Caki2 (cell line): ENCODE measurements around the gene AHSG. TPM values are rescaled to one million over a fixed set of nuclear protein-coding genes. Genes with fewer than 3 reads are reported as not detected.

ENCODE experiments used
- DNase-seq: peaks from one replicate; pipeline ENCODE4 v3.0.0-alpha.2; 2015; ENCODE audit warnings: low read depth
- in situ Hi-C: cut with HindIII; loops from 2 replicates; pipeline ENCODE4 v1.10.0; 2016; ENCODE audit warnings: low sequenced_read_pairs, low pct_unique_long_range_greater_than_20kb, mixed read lengths
- total RNA-seq: library from RNA; depleted of rRNA; stranded (reverse); fragments of >200 nt; shearing (Covaris generic); gene quantifications from 2 replicates; pipeline ENCODE4 v1.2.3, GENCODE V29; 2014; ENCODE audit warnings: low replicate concordance

The AHSG gene
- total RNA-seq, 1 experiment from 2014 or later = not detected

- in situ Hi-C loops = no loop called here
- DNase-seq = no peak
These were observed 891 bp downstream of the AHSG start for GRCh38 chr3:186613637-186614265.

DNA sequence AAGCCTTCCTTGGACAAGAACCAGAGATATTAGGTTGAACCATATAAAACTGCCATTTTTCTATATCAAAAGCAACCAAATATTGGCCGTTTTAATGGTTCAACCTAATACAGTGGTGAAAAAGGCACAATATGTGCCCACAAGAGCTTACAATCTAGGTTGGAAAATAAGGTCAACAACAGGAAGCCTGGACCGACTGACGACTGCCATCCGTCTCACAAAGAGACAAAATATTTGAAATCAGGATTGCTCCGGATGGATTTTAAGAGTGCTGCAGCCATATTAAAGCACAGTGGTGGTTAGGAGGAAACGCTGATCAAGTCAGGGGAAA, 1.4 kb downstream of the AHSG start:
- in situ Hi-C loops = no loop called here
- DNase-seq = no peak

DNA sequence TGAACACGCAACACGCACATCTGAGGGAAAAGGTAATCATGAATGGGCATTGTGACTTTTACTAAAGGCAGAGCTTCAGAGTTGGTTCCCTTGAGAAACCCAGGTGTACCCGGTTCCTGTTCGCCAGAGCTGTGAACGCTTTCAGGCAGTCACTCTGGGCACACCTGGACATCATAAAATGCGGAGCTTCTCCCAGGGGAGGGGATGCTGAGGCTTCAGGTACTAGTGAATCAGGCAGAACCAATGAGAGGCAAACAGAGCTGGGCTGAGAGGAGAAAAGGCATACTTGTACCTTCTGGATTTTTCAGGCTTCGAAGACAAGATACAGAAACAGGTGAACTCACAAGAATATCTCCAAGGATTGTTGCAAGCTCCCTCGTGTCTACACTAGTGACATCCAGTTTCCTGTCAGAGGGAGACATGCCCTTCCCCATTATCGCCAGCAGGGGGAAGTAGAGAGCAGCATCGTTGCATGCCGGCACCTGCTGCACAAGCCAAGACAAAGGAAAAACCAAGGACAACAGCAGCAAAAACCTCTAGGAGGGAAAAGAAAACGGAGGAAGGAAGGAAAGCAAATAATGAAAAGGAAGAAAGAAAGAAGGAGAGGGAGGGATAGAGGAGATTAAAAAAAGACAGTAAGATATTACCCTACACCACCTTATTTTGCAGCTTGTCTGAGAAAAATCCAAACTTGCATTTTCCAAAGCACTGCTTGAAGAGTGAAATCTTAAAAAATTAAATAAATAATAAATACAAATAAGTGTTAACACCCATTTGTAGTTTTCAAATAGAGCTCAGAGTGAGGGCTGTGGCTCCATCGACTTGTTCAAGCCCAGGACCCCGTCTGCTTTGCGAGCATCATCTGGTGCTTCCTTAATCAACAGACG, 2.0 kb downstream of the AHSG start:
- in situ Hi-C loops = no loop called here
- peak; percentile 69 for DNase-seq

- DNase-seq = no peak
These were observed 3.4 kb downstream of the AHSG start for GRCh38 chr3:186616299-186616617.

DNA sequence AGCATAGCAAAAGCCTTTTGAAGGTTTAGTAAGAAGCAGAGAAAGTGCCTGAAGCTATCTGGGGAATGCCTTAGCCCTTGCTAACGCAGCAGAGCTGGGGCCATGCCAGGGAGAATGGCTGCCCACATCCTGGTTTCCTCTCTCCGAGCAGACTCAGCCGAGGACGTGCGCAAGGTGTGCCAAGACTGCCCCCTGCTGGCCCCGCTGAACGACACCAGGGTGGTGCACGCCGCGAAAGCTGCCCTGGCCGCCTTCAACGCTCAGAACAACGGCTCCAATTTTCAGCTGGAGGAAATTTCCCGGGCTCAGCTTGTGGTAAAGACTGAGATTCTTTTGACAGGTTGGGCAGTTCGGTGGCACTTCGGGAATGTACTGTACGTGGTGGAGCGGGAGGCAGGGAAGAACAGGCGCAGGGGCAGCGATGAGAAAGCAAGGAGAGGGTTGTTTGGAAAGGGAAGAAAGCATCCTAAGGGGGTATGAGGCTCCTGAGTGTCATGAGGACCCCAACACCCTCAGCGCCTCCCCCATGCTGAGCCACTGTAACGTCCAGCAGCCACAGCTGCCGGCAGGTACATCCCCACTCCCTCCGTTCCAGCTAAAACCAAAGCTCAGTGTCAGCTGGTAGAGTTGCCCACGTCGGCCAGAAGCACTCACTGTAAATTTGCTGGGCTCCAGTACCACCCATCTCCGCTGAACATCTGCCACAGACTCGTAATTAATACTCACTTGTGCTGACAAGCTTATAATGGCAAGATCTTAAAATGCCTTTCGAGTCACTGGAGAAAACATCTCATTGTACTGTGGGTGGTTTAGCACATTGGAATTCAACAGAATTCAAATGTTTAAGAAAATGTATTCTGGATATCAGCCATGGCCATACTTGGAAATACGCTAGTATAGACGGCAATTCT, 4.4 kb downstream of the AHSG start:
- peak; percentile 94 for DNase-seq
- in situ Hi-C loops = no loop called here

More at GRCh38 chr3:186616299-186616617, 3.4 kb downstream of the AHSG start:
- in situ Hi-C loops = no loop called here

DNA sequence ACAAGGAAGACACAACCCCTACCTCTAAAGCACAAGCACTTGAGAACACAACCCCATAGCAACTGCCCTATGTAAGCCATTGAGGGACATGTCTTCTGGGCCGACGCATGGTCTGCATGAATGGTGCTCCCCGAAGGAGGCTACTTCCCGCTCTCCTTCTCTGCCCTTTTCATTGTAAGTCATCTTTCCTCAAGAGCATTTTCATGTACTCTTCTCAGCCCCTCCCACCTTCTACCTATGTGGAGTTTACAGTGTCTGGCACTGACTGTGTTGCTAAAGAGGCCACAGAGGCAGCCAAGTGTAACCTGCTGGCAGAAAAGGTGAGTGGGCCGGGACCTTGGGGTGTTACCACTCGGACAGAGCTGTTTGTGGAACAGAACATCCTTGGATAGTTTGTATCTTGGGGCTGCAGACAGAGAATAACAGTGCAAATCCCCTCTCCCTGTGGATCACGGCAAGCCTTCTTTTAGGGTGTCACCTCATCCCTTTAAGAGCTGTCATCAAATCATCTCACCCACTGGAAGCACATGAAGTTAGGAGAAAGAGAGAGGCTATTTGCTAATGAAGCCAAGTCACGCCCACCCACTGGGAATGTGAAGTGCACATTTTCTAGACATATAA, 5.6 kb downstream of the AHSG start:
- no peak for DNase-seq
- in situ Hi-C loops = no loop called here

DNA sequence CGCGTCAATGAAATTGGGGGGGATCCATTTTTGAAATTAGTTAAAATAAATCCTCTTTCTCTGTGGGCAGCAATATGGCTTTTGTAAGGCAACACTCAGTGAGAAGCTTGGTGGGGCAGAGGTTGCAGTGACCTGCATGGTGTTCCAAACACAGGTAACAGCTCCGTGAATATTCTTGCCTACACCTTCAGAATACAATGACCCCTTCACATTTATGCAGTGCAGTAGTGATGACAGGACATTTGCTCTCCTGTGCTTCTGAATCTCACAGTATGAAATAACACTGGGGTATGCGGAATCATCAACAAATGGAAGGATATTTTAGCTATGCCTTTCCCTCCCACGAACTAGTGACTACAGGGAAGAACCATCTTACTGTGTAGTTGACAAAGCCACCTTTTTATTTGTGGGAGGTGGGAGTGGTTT, 6.9 kb downstream of the AHSG start:
- in situ Hi-C loops = no loop called here
- DNase-seq = no peak

GRCh38 chr3:186620213-186621092, 7.6 kb downstream of the AHSG start:
- no peak for DNase-seq
- in situ Hi-C loops = no loop called here

- DNase-seq = no peak
- in situ Hi-C loops = no loop called here
These were observed 9.2 kb downstream of the AHSG start for GRCh38 chr3:186621894-186622650.

GRCh38 chr3:186622651-186623310, 9.9 kb downstream of the AHSG start:
- DNase-seq = no peak
- in situ Hi-C loops = no loop called here

DNA sequence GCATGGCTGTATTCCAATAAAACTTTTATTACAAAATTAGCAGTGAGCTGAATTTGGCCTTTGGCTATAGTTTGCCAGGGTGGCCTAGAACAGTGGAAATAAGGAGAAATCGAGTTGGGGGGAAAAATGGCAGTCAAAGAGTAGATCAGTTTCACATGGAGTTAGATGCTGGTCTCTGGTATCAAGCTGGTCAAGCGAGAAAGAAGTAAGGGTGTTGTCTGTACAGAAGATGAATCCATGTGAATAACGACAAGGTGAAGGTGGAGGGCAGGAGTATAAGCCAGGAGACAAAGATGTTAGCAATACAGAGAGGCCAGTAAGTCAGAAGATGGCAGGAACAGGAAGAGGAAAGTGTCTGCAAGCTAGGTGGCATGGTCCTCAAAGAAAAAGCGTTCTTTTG, 11.7 kb downstream of the AHSG start:
- DNase-seq = no peak
- in situ Hi-C loops = no loop called here

- in situ Hi-C loops = no loop called here
- no peak for DNase-seq
These were observed 12.8 kb downstream of the AHSG start for GRCh38 chr3:186625600-186626042.

DNA sequence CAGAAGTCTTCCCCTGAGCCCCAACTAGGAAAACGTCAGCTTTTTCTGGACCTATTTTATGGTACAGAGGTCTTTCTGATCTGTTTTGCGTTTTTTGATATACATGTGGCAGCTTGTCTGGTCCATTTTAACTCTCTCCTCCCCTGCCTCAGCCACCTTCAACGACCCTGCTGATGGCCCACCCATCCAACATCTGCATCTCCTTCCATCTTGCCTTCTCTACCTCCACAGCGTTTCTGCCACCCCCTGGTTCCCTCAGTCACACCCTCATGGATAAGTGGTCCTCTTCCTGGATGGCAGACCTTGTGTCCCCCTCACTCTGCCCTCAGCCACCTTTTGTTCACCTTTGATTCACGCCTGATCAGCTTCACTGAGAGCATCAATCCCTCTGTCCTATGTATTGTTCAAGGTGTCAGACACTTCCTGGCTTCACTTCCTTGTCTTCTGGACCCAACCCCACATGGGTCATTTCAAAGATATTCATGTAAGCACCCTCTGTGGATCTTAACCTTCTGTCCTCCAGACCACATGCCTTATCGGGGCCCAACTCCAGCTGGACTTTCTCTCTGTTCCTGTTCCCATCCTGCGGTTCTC, 13.5 kb downstream of the AHSG start:
- in situ Hi-C loops = no loop called here
- DNase-seq = no peak

GRCh38 chr3:186627852-186628414, 15.1 kb downstream of the AHSG start:
- in situ Hi-C loops = no loop called here
- no peak for DNase-seq

GRCh38 chr3:186628756-186629155, 15.9 kb downstream of the AHSG start:
- DNase-seq = no peak
- in situ Hi-C loops = no loop called here
